ENCODE results near the gene GDPGP1. TPM values are rescaled to one million over a fixed set of nuclear protein-coding genes. Genes with fewer than 3 reads are reported as not detected.

Gene GDPGP1
- total and polyA plus RNA-seq, 2 of the 4 experiments (the other 2 are of a cell fraction): 2.3 to 4.1 TPM

- Histone ChIP-seq H3K27ac (ENCODE audit: insufficient read depth, low read length) (no peak overlapping the region), H3K14ac (replicated peaks; ENCODE audit: low read depth, low read length) (no peak overlapping the region), H2AK9ac (replicated peaks; ENCODE audit: low read depth, low read length, poor library complexity) (no peak overlapping the region), H3K36me3 (ENCODE audit: control insufficient read depth, insufficient read depth, low read length) (peaks cover 48% of the 10 kb centered on the region), H3K79me1 (ENCODE audit: low read depth in 1 of 2, low read length in 2 of 2) (peaks cover 19 to 45% of the 10 kb centered on the region in 2 experiments), H2AFZ (replicated peaks; ENCODE audit: low read length, poor library complexity) (no peak overlapping the region), H3K9me3 (ENCODE audit: control insufficient read depth, insufficient read depth, low read length) (no peaks in the 10 kb centered on the region), H3K18ac (ENCODE audit: low read depth, low read length) (no peak overlapping the region), H4K5ac (ENCODE audit: low read depth, low read length) (no peak overlapping the region), H2BK120ac (ENCODE audit: low read depth, low read length) (no peak overlapping the region), H3K23ac (ENCODE audit: low read depth, low read length) (no peak overlapping the region), H3K4me3 (ENCODE audit: insufficient read depth, low read depth, low read length) (no peak overlapping the region), H3K4ac (ENCODE audit: low read depth, low read length) (no peak overlapping the region), H3K56ac (ENCODE audit: extremely low read depth, insufficient read depth, low read length) (no peak overlapping the region), H3K4me2 (ENCODE audit: low read depth, low read length) (no peak overlapping the region), H2BK20ac (ENCODE audit: low read depth, low read length) (no peak overlapping the region), H2BK5ac (ENCODE audit: low read depth, low read length, poor library complexity, severe bottlenecking) (no peak overlapping the region), H3K4me1 (ENCODE audit: control insufficient read depth, insufficient read depth, low read length) (peaks cover 4% of the 10 kb centered on the region), H3K9ac (ENCODE audit: low read depth, low read length) (no peak overlapping the region), H4K8ac (ENCODE audit: low read depth in 2 of 2, low read length in 2 of 2) (no peak overlapping the region), H2AK5ac (ENCODE audit: low read depth, low read length) (no peak overlapping the region), H3K27me3 (ENCODE audit: control insufficient read depth, insufficient read depth, low read length) (no peaks in the 10 kb centered on the region), H3K9me1 (ENCODE audit: insufficient read depth, low read length) (peaks cover 18% of the 10 kb centered on the region), H4K91ac (ENCODE audit: insufficient read depth, low read depth, low read length) (no peak overlapping the region), H2BK15ac (ENCODE audit: low read depth, low read length) (no peak overlapping the region), H4K20me1 (ENCODE audit: insufficient read depth, low read length) (0 out of 2 replicates have a peak, but pooled peaks cover 7% of the 10 kb centered on the region)
- intact Hi-C loops (cut with micrococcal nuclease): loop anchor here (5.0 kb wide), 1 partner anchor 338 kb away; the partner anchor contains the start of gene AP3S2
- no peak for ATAC-seq (ENCODE audit: low read depth)
- DNase-seq: no peak
- dilution Hi-C loops (cut with HindIII; ENCODE audit: low sequenced_read_pairs, unreplicated experiment): no loop called here
- TF ChIP-seq BHLHE40 (IDR thresholded peaks at IDR 0.05; ENCODE audit: low read depth, low read length) (no peak), CHD1 (IDR thresholded peaks at IDR 0.05; ENCODE audit: low read depth, low read length) (no peak), RFX5 (IDR thresholded peaks at IDR 0.05; ENCODE audit: low read depth, low read length) (no peak), NFE2L2 (IDR thresholded peaks at IDR 0.05; ENCODE audit: low read depth, low read length) (no peak), POLR2A (IDR thresholded peaks at IDR 0.05; ENCODE audit: low read depth, low read length) (no peak), FOS (IDR thresholded peaks at IDR 0.05; ENCODE audit: low read depth, low read length) (no peak), MAFK (IDR thresholded peaks at IDR 0.05; ENCODE audit: low read depth, low read length) (no peak), CTCF (conservative IDR thresholded peaks at IDR 0.05; ENCODE audit: low read depth, low read length) (no peak), USF2 (IDR thresholded peaks at IDR 0.05; ENCODE audit: low read depth, low read length) (no peak), MAZ (IDR thresholded peaks at IDR 0.05; ENCODE audit: borderline replicate concordance, low read depth, low read length) (no peak), CEBPB (IDR thresholded peaks at IDR 0.05; ENCODE audit: low read depth, low read length) (no peak), MXI1 (IDR thresholded peaks at IDR 0.05; ENCODE audit: borderline replicate concordance, low read depth, low read length) (no peak), SMC3 (IDR thresholded peaks at IDR 0.05; ENCODE audit: low read depth, low read length) (no peak), ELK1 (IDR thresholded peaks at IDR 0.05; ENCODE audit: borderline replicate concordance, low read depth, low read length) (no peak), RAD21 (IDR thresholded peaks at IDR 0.05; ENCODE audit: low read length) (no peak), RCOR1 (IDR thresholded peaks at IDR 0.05; ENCODE audit: insufficient replicate concordance, low read length) (no peak)
- POLR2A ChIA-PET (ENCODE audit: unreplicated experiment): no interaction called here
- BruUV-seq (replicated peaks): no TSS peak
- in situ Hi-C loops (cut with MboI; ENCODE audit: low sequenced_read_pairs): no loop called here
- 90% methylated on average over 4 of the region's 12 CpGs; no CpG with 5 or more reads in 1 of the 2 experiments for WGBS, 2 experiments (ENCODE audit: extremely low coverage in 2 of 2, insufficient read length in 1 of 2)
- CTCF ChIA-PET: no interaction called here
Observed at GRCh38 chr15:90230071-90230494, 3.9 kb upstream of the GDPGP1 start.
